NT2/D1 (cell line): ENCODE measurements around the gene LOXHD1.

Experiments used
- DNase-seq: peaks from one replicate; pipeline ENCODE4 v3.0.0-alpha.2; 2011; ENCODE audit warnings: low read depth, low spot score
- H3K27me3 ChIP-seq: 2 replicates; pipeline ENCODE4 v1.6.0; 2011; ENCODE audit warnings: mild to moderate bottlenecking; ENCODE audit not compliant: insufficient read length, insufficient read depth
- H3K36me3 ChIP-seq: 2 replicates; pipeline ENCODE4 v1.6.1; 2011; ENCODE audit warnings: mild to moderate bottlenecking, low read length, mixed read lengths; ENCODE audit not compliant: insufficient read depth, insufficient read length
- H3K4me1 ChIP-seq: 2 replicates; pipeline ENCODE4 v1.5.1; 2011; ENCODE audit not compliant: insufficient read depth, insufficient read length
- H3K4me3 ChIP-seq: 2 replicates; pipeline ENCODE4 v1.5.1; 2011; ENCODE audit warnings: low read depth; ENCODE audit not compliant: insufficient read length
- H3K9ac ChIP-seq: 2 replicates; pipeline ENCODE4 v1.6.0; 2011; ENCODE audit warnings: low read depth; ENCODE audit not compliant: insufficient read length
- H3K9me3 ChIP-seq: 2 replicates; pipeline ENCODE4 v1.5.1; 2011; ENCODE audit warnings: mild to moderate bottlenecking, low read length; ENCODE audit not compliant: insufficient read depth
- SUZ12 ChIP-seq: IDR thresholded peaks from 2 replicates; pipeline ENCODE4 v1.6.1; 2011; ENCODE audit not compliant: insufficient read length, insufficient read depth; ENCODE audit errors: extremely low read depth
- YY1 ChIP-seq: IDR thresholded peaks from 2 replicates; pipeline ENCODE4 v1.6.1; 2011; ENCODE audit not compliant: insufficient read length, insufficient read depth
- ZNF274 ChIP-seq: IDR thresholded peaks from 2 replicates; pipeline ENCODE4 v1.6.1; 2011; ENCODE audit warnings: mild to moderate bottlenecking, low read depth, low read length

Gene LOXHD1

GRCh38 chr18:46679846-46680598 is 23.0 kb upstream of the LOXHD1 start:
- Histone ChIP-seq H3K9me3 (no peaks in the 10 kb centered on the region), H3K4me3 (no peak overlapping the region), H3K9ac (no peak overlapping the region), H3K4me1 (peaks cover 6% of the 10 kb centered on the region), H3K27me3 (peaks cover 11% of the 10 kb centered on the region), H3K36me3 (no peaks in the 10 kb centered on the region)
- DNase-seq, result no peak
- TF ChIP-seq ZNF274, result no peak
- no peak for TF ChIP-seq YY1
- no peak for TF ChIP-seq SUZ12

- Histone ChIP-seq H3K9ac (no peak overlapping the region), H3K27me3 (peaks cover 17% of the 10 kb centered on the region), H3K36me3 (no peaks in the 10 kb centered on the region), H3K4me3 (no peak overlapping the region), H3K4me1 (peaks cover 6% of the 10 kb centered on the region), H3K9me3 (no peaks in the 10 kb centered on the region)
- no peak for DNase-seq
- TF ChIP-seq YY1, result no peak
- no peak for TF ChIP-seq SUZ12
- TF ChIP-seq ZNF274, result no peak
Measured at GRCh38 chr18:46678785-46679399, 21.9 kb upstream of the LOXHD1 start.

- no peaks in the 10 kb centered on the region for H3K36me3 ChIP-seq
- no peak for DNase-seq
- no peak overlapping the region for H3K9ac ChIP-seq
- TF ChIP-seq ZNF274 (no peak), YY1 (no peak), SUZ12 (no peak)
- H3K27me3 ChIP-seq, result peaks cover 17% of the 10 kb centered on the region
- H3K9me3 ChIP-seq, result no peaks in the 10 kb centered on the region
- H3K4me3 ChIP-seq, result no peak overlapping the region
- H3K4me1 ChIP-seq, result peaks cover 10% of the 10 kb centered on the region
Measured at GRCh38 chr18:46678041-46678440, 21.0 kb upstream of the LOXHD1 start.

GRCh38 chr18:46677611-46678010 is 20.6 kb upstream of the LOXHD1 start:
- H3K9me3 ChIP-seq, result no peaks in the 10 kb centered on the region
- DNase-seq, result no peak
- H3K4me1 ChIP-seq, result peaks cover 10% of the 10 kb centered on the region
- H3K27me3 ChIP-seq, result peaks cover 17% of the 10 kb centered on the region
- no peak overlapping the region for H3K9ac ChIP-seq
- TF ChIP-seq ZNF274 (no peak), SUZ12 (no peak), YY1 (no peak)
- H3K4me3 ChIP-seq, result no peak overlapping the region
- H3K36me3 ChIP-seq, result no peaks in the 10 kb centered on the region

DNA sequence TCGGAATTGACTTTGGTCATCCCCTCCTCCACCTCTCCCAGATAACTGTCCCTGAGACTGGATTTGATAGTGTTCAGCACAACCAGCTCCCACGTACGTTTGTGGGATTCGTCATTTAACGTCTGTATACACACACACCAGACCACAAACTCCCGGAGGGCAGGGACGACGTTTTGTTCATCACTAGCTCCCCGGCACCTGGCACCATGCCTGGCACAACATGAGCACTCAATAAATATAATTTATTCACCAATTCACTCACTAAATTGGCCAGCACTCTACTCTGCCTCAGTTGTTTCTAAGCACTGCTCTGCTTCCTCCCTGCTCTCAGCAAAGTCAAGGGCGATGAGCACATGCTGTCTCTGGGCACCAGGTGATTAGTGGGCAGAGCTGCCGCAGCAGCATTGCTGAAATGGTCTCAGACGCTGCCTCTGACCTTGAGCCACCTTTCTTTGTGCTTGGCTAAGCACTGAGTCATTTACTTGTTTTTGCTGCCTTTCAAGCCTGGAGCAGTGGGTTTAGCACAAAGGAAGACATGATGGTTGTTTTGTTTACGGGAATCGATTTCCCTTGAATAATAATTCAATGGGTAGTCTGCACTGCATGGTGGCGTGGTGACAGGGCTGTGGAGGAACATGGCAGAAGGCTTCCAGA is 19.3 kb upstream of the LOXHD1 start:
- Histone ChIP-seq H3K9ac (no peak overlapping the region), H3K4me3 (no peak overlapping the region), H3K9me3 (no peaks in the 10 kb centered on the region), H3K27me3 (peaks cover 17% of the 10 kb centered on the region), H3K36me3 (no peaks in the 10 kb centered on the region), H3K4me1 (peaks cover 10% of the 10 kb centered on the region)
- DNase-seq, result peak; percentile 70
- no peak for TF ChIP-seq ZNF274
- no peak for TF ChIP-seq SUZ12
- no peak for TF ChIP-seq YY1

DNA sequence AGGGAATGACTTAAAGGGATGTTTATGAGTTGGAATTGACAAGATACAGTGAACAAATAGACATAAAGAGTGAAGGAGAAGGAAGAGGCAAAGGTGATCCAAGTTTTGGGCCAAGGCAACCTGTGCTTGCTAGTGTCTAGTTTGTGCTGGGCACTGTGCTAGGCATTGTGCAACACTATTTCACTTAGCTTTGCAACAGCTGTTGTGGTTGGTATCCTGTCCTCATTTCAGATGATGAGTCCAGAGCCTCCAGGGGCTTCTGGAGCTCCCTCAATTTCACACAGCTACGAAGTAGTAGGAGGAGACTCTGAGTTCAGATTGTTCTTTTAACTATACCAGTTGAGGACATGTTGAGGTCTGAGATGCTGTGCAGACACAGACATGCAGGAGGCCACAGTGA is 18.1 kb upstream of the LOXHD1 start:
- no peak for TF ChIP-seq SUZ12
- TF ChIP-seq YY1, result no peak
- no peak for TF ChIP-seq ZNF274
- Histone ChIP-seq H3K4me1 (peaks cover 10% of the 10 kb centered on the region), H3K4me3 (no peak overlapping the region), H3K36me3 (no peaks in the 10 kb centered on the region), H3K9ac (no peak overlapping the region), H3K9me3 (no peaks in the 10 kb centered on the region), H3K27me3 (peaks cover 17% of the 10 kb centered on the region)
- DNase-seq, result no peak
